H1 (cell line): ENCODE data around the gene STRADB. TPM values are rescaled to one million over a fixed set of nuclear protein-coding genes. Genes with fewer than 3 reads are reported as not detected.
A peak's percentile ranks its signal among the peaks of the same experiment; 100 is the strongest.

Experiments used
- CTCF ChIA-PET: fragments of 300-600 bp; sonication (Branson Sonifier 250); formaldehyde crosslinking; loops from one replicate; lab custom pipeline; 2021; ENCODE audit not compliant: partially characterized antibody; lab: Charles Lee
- POLR2A ChIA-PET: fragments of 300-600 bp; sonication (Branson Sonifier 250); formaldehyde crosslinking; loops from one replicate; lab custom pipeline; 2021; ENCODE audit warnings: inconsistent platforms; ENCODE audit not compliant: partially characterized antibody; lab: Charles Lee
- DNase-seq, 2 experiments: peaks; one replicate each; pipeline versions ENCODE4 v3.0.0 to v3.0.0-alpha.2; 2010 to 2022; ENCODE audit warnings: low spot score in 2 of 2, low read depth in 1 of 2, mixed read lengths in 1 of 2
- FAIRE-seq: peaks from 2 replicates; lab custom pipeline; 2011; peaks lifted over from hg19 to GRCh38; lab: Jason Lieb, UNC
- H2AFZ ChIP-seq: 2 replicates; pipeline ENCODE4 v1.8.1; 2012; ENCODE audit warnings: low read length, inconsistent platforms
- H2AK5ac ChIP-seq: 2 replicates; pipeline ENCODE4 v1.6.1; 2013; ENCODE audit warnings: low read depth, low read length
- H2BK120ac ChIP-seq: replicated peaks from 2 replicates; pipeline ENCODE3; 2013; ENCODE audit warnings: low read depth, low read length, inconsistent platforms
- H2BK12ac ChIP-seq: 2 replicates; pipeline ENCODE4 v1.6.1; 2013; ENCODE audit warnings: low read depth, low read length
- H2BK15ac ChIP-seq: 2 replicates; pipeline ENCODE4 v1.6.1; 2013; ENCODE audit warnings: low read length
- H2BK20ac ChIP-seq: 2 replicates; pipeline ENCODE4 v1.6.1; 2013; ENCODE audit warnings: low read length
- H2BK5ac ChIP-seq: 2 replicates; pipeline ENCODE4 v1.6.1; 2013; ENCODE audit warnings: low read depth, low read length
- H3K14ac ChIP-seq: 2 replicates; pipeline ENCODE4 v1.6.1; 2013; ENCODE audit warnings: inconsistent platforms; ENCODE audit not compliant: insufficient read length
- H3K18ac ChIP-seq: 2 replicates; pipeline ENCODE4 v1.6.1; 2013; ENCODE audit warnings: low read length; ENCODE audit errors: extremely low read depth
- H3K23ac ChIP-seq: 2 replicates; pipeline ENCODE4 v1.6.1; 2013; ENCODE audit warnings: inconsistent platforms; ENCODE audit not compliant: insufficient read length
- H3K23me2 ChIP-seq: 2 replicates; pipeline ENCODE4 v1.6.1; 2013; ENCODE audit warnings: low read depth, low read length
- H3K27ac ChIP-seq: 2 replicates; pipeline ENCODE4 v1.6.1; 2011; ENCODE audit warnings: low read depth, low read length, inconsistent platforms
- H3K27me3 ChIP-seq, 4 experiments: replicated peaks in 1 of 4; 1 replicate in 1 of 4; 2 replicates in 3 of 4; pipeline versions ENCODE4 v1.6.1 to v1.8.1; 2011 to 2013; ENCODE audit warnings: low read length in 3 of 4, mild to moderate bottlenecking in 3 of 4, inconsistent platforms in 2 of 4, mixed read lengths in 2 of 4, moderate library complexity in 1 of 4; ENCODE audit not compliant: control insufficient read depth in 3 of 4, insufficient read depth in 3 of 4; ENCODE audit errors: extremely low read depth in 1 of 4
- H3K36me3 ChIP-seq, 4 experiments: 2 replicates each; pipeline versions ENCODE4 v1.6.1 to v1.8.1; 2011 to 2013; ENCODE audit warnings: mild to moderate bottlenecking in 4 of 4, low read length in 3 of 4, moderate library complexity in 2 of 4, control low read depth in 1 of 4, inconsistent platforms in 1 of 4; ENCODE audit not compliant: insufficient read depth in 4 of 4, control insufficient read depth in 2 of 4
- H3K4ac ChIP-seq: replicated peaks from 2 replicates; pipeline ENCODE3; 2013; ENCODE audit warnings: low read length, low read depth, mixed read lengths, inconsistent platforms; ENCODE audit not compliant: insufficient read length
- H3K4me1 ChIP-seq, 4 experiments: replicated peaks in 1 of 4; 1 replicate in 1 of 4; 2 replicates in 3 of 4; pipeline versions ENCODE4 v1.6.1 to v1.8.1; 2011 to 2013; ENCODE audit warnings: low read length in 3 of 4, inconsistent platforms in 2 of 4, mixed read lengths in 1 of 4; ENCODE audit not compliant: insufficient read depth in 4 of 4, control insufficient read depth in 3 of 4
- H3K4me2 ChIP-seq, 2 experiments: 2 replicates each; pipeline versions ENCODE4 v1.6.1 to v1.8.1; 2011 to 2013; ENCODE audit warnings: low read depth in 2 of 2, low read length in 2 of 2, control low read depth in 1 of 2, inconsistent platforms in 1 of 2, mild to moderate bottlenecking in 1 of 2; ENCODE audit not compliant: insufficient read depth in 1 of 2
- H3K4me3 ChIP-seq, 4 experiments: fragments of 200-600, 300-600 bp in 1 of 4; sonication (generic), shearing (Covaris generic), sonication (Bioruptor Twin) in 1 of 4; 2 replicates each; pipeline versions ENCODE4 v1.5.1 to v1.8.1; 2011 to 2016; ENCODE audit warnings: low read length in 4 of 4, low read depth in 3 of 4, control low read depth in 2 of 4, inconsistent platforms in 2 of 4, mild to moderate bottlenecking in 2 of 4, mixed read lengths in 1 of 4, moderate library complexity in 1 of 4; ENCODE audit not compliant: insufficient read depth in 2 of 4; ENCODE audit errors: extremely low read depth in 1 of 4
- H3K56ac ChIP-seq: replicated peaks from 2 replicates; pipeline ENCODE3; 2013; ENCODE audit warnings: low read depth, mild to moderate bottlenecking, mixed read lengths, low read length, inconsistent platforms; ENCODE audit not compliant: insufficient read length
- H3K79me1 ChIP-seq: 2 replicates; pipeline ENCODE4 v1.6.1; 2013; ENCODE audit warnings: low read depth, low read length, control low read depth
- H3K79me2 ChIP-seq, 2 experiments: 2 replicates each; pipeline versions ENCODE4 v1.6.1 to v1.8.1; 2012 to 2013; ENCODE audit warnings: low read length in 2 of 2, mild to moderate bottlenecking in 2 of 2, inconsistent platforms in 1 of 2; ENCODE audit not compliant: insufficient read depth in 2 of 2, control insufficient read depth in 1 of 2
- H3K9ac ChIP-seq, 4 experiments: replicated peaks in 1 of 4; 1 replicate in 1 of 4; 2 replicates in 3 of 4; pipeline versions ENCODE4 v1.6.1 to v1.8.1; 2011 to 2013; ENCODE audit warnings: low read depth in 3 of 4, low read length in 3 of 4, control low read depth in 2 of 4, mild to moderate bottlenecking in 2 of 4, moderate library complexity in 2 of 4, inconsistent platforms in 1 of 4; ENCODE audit errors: extremely low read depth in 1 of 4
- H3K9me3 ChIP-seq, 2 experiments: 2 replicates each; pipeline versions ENCODE4 v1.6.1 to v1.8.1; 2012 to 2013; ENCODE audit warnings: mild to moderate bottlenecking in 2 of 2, moderate library complexity in 2 of 2, control low read depth in 1 of 2, inconsistent platforms in 1 of 2, low read depth in 1 of 2, low read length in 1 of 2, mixed read lengths in 1 of 2; ENCODE audit not compliant: insufficient read depth in 2 of 2
- H4K20me1 ChIP-seq, 2 experiments: replicated peaks in 1 of 2; 2 replicates each; pipeline versions ENCODE3 to v1.8.1; 2011 to 2013; ENCODE audit warnings: inconsistent platforms in 2 of 2, low read length in 2 of 2, mild to moderate bottlenecking in 1 of 2; ENCODE audit not compliant: insufficient read depth in 2 of 2, control insufficient read depth in 1 of 2
- H4K5ac ChIP-seq: 2 replicates; pipeline ENCODE4 v1.6.1; 2013; ENCODE audit warnings: low read length, low read depth, mixed read lengths, inconsistent platforms; ENCODE audit not compliant: insufficient read length
- H4K8ac ChIP-seq: 2 replicates; pipeline ENCODE4 v1.8.0; 2013; ENCODE audit warnings: mild to moderate bottlenecking, moderate library complexity, low read length, inconsistent platforms; ENCODE audit not compliant: insufficient read depth; ENCODE audit errors: extremely low read depth
- H4K91ac ChIP-seq: replicated peaks from 2 replicates; pipeline ENCODE3; 2013; ENCODE audit warnings: low read length, mixed read lengths, inconsistent platforms; ENCODE audit not compliant: insufficient read length
- RAD21 ChIP-seq, 2 experiments: IDR thresholded peaks in 1 of 2; conservative IDR thresholded peaks in 1 of 2; 2 replicates each; pipeline ENCODE4 v1.6.1; 2011; ENCODE audit warnings: low read depth in 2 of 2, low read length in 2 of 2, improper control_type of control experiment in 1 of 2, inconsistent platforms in 1 of 2, mild to moderate bottlenecking in 1 of 2, moderate library complexity in 1 of 2
- SP4 ChIP-seq: IDR thresholded peaks from 2 replicates; pipeline ENCODE4 v1.6.1; 2012; ENCODE audit warnings: low read length, inconsistent platforms
- WGBS, 2 experiments: shearing (Covaris generic) in 1 of 2; methylation state at CpG; one replicate each; pipeline versions ENCODE4 v1.1.6 to v1.1.7; 2013 to 2015; ENCODE audit warnings: low lambda C conversion rate in 2 of 2, mixed read lengths in 2 of 2, inconsistent platforms in 1 of 2, low coverage in 1 of 2, missing lambda C conversion rate in 1 of 2; ENCODE audit not compliant: insufficient replicate concordance in 2 of 2, insufficient coverage in 1 of 2, insufficient read length in 1 of 2; ENCODE audit errors: extremely low coverage in 1 of 2, missing lambda C conversion rate in 1 of 2; 5-methylcytosine and 5-hydroxymethylcytosine counted together
- polyA plus RNA-seq, 7 experiments: library from polyadenylated mRNA; depleted of rRNA in 3 of 7; stranded (reverse) in 5 of 7; unstranded in 2 of 7; fragments of >200 nt in 5 of 7; fragments of 200-250 nt in 2 of 7; gene quantifications; 1 replicate in 5 of 7; 2 replicates in 1 of 7; 4 replicates in 1 of 7; pipeline versions ENCODE4 v1.2.1 to v1.2.3, GENCODE V29; 2011 to 2013; ENCODE audit warnings: missing spikeins in 2 of 7, mixed read lengths in 2 of 7
- total RNA-seq: library from RNA; stranded (reverse); fragmentation: NEBNext Ultra II Directional; extraction: Animal tissue kit (Norgen Biotek cat#: 25700); gene quantifications from 2 replicates; pipeline ENCODE4 v1.2.1, GENCODE V29; 2021

The STRADB gene
- total and polyA plus RNA-seq, 2 of the 8 experiments (the other 6 are each of a cell fraction or from before 2014, with no cell fraction given), result 20.9 to 34.9 TPM

DNA sequence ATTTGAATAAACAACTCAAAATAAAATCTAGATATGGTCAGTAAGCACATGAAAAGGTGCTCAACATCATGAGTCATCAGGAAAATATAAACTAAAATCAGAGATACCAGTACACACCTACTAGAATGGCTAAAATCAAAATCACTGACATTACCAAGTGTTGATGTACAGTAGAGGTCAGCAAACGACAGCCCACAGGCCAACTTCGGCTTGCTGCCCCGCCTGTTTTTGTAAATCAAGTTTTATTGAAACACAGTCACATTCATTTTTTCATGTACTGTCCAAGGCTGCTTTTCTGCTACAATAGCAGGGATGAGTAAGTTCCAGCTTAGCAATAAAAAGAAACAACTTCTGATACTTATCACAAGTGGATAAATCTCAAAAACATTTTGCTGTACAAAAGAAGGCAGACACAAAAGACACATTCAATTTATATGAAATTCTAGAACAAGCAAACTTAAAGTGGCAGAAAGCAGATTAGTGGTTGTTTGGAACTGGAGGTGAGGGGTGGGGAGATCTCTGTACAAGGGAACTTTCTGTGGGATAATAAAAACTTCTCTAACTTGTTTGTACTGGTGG is 32.4 kb upstream of the STRADB start:
- H3K23ac ChIP-seq, result no peak overlapping the region
- DNase-seq (no peak), FAIRE-seq (no peak)
- no peak overlapping the region for H2BK120ac ChIP-seq
- CTCF ChIA-PET, result no interaction called here
- H3K14ac ChIP-seq, result no peak overlapping the region
- no peak overlapping the region for H3K9ac ChIP-seq
- H3K27ac ChIP-seq, result no peak overlapping the region
- POLR2A ChIA-PET, result no interaction called here
- no peak overlapping the region for H3K4ac ChIP-seq
- H3K56ac ChIP-seq, result no peak overlapping the region
- H3K4me1 ChIP-seq, result no peaks in the 10 kb centered on the region; a peak in 1 of 7 replicates
- no peaks in the 10 kb centered on the region for H3K36me3 ChIP-seq
- no peak overlapping the region for H2AFZ ChIP-seq
- H2BK5ac ChIP-seq, result no peak overlapping the region
- no peaks in the 10 kb centered on the region for H3K23me2 ChIP-seq
- no peak overlapping the region for H3K4me3 ChIP-seq
- no peaks in the 10 kb centered on the region for H3K9me3 ChIP-seq
- no peaks in the 10 kb centered on the region for H3K79me1 ChIP-seq
- H4K8ac ChIP-seq, result no peak overlapping the region
- no peak overlapping the region for H3K18ac ChIP-seq
- no peaks in the 10 kb centered on the region for H3K27me3 ChIP-seq
- H2AK5ac ChIP-seq, result no peak overlapping the region
- H4K5ac ChIP-seq, result no peak overlapping the region
- no peak overlapping the region for H3K4me2 ChIP-seq
- H3K79me2 ChIP-seq, result no peaks in the 10 kb centered on the region
- no peak overlapping the region for H4K91ac ChIP-seq
- H4K20me1 ChIP-seq, result peaks cover 0 to 1% of the 10 kb centered on the region in 2 experiments
- no peak overlapping the region for H2BK15ac ChIP-seq
- no peak overlapping the region for H2BK12ac ChIP-seq
- 78% methylated on average over 3 of the region's 3 CpGs; no CpG with 5 or more reads in 1 of the 2 experiments for WGBS, 2 experiments
- TF ChIP-seq SP4, result no peak
- TF ChIP-seq RAD21 (IDR thresholded peaks at IDR 0.05 in 1 of 2, conservative IDR thresholded peaks at IDR 0.05 in 1 of 2; ENCODE audit: low read depth in 2 of 2, low read length in 2 of 2), result peak; percentile 23 to 24; a peak in 3 of 4 replicates
- H2BK20ac ChIP-seq, result no peak overlapping the region
